ENCODE measurements around the gene IGF2BP2. TPM values are rescaled to one million over a fixed set of nuclear protein-coding genes. Genes with fewer than 3 reads are reported as not detected.

IGF2BP2 gene
- total and polyA plus RNA-seq, 2 of the 13 experiments (the other 11 are each of a cell fraction or from before 2014, with no cell fraction given) = 6.5 to 46.0 TPM

DNA sequence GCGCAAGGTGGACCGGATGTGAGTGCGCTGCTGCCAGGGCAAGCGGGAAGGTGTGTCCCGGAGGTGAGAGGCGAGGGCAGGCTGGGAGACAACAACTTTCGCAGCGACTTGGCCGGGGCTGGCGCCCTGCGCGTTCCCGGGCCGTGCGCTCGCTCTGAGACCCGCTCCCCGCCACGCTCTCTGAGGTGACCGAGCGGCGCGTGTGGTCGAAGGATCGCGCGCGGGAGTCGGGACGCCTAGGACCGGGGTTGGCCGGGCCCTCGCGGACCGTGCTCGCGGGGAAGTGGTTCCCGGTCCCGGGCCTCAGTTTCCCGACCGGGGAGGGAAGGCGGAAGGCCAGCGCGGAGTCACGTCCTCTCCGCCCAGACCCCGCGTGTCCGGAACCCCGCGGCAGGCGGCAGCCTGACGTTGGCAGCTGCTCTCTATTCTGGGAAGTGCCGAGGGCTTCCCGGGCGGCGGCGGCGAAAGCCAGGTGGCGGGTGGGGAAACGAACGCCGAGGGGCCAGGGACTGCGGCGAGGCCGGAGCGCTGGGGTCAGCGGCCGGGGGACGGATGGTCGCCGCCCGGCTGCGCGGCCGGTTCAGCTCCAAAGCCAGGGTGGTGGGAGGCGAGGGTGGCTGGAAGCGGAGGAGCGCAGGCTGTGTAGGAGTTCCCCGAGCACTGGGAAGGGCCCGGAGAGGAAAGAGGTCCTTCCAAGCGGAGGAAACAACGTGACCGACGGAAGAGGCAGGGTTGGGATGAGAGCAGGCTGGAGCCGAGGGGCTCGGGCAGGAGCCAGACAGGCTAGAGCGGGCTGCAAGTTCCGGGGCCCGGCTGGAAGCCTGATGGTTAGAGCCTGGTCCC is 1.0 kb upstream of the IGF2BP2 start (continued):
- TF ChIP-seq, protein P1, sequence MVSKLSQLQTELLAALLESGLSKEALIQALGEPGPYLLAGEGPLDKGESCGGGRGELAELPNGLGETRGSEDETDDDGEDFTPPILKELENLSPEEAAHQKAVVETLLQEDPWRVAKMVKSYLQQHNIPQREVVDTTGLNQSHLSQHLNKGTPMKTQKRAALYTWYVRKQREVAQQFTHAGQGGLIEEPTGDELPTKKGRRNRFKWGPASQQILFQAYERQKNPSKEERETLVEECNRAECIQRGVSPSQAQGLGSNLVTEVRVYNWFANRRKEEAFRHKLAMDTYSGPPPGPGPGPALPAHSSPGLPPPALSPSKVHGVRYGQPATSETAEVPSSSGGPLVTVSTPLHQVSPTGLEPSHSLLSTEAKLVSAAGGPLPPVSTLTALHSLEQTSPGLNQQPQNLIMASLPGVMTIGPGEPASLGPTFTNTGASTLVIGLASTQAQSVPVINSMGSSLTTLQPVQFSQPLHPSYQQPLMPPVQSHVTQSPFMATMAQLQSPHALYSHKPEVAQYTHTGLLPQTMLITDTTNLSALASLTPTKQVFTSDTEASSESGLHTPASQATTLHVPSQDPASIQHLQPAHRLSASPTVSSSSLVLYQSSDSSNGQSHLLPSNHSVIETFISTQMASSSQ (IDR thresholded peaks at IDR 0.05; ENCODE audit: low read depth) = no peak
- TF ChIP-seq, protein P1 (CRISPR knock-in tag; IDR thresholded peaks at IDR 0.05; ENCODE audit: borderline replicate concordance) = no peak
- TF ChIP-seq, protein P2, sequence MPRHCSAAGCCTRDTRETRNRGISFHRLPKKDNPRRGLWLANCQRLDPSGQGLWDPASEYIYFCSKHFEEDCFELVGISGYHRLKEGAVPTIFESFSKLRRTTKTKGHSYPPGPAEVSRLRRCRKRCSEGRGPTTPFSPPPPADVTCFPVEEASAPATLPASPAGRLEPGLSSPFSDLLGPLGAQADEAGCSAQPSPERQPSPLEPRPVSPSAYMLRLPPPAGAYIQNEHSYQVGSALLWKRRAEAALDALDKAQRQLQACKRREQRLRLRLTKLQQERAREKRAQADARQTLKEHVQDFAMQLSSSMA (CRISPR knock-in tag; IDR thresholded peaks at IDR 0.05) = 0 out of 2 replicates have a peak, but pooled peaks have one; percentile 73
- TF ChIP-seq ZNF143 (CRISPR knock-in tag; IDR thresholded peaks at IDR 0.05) (peak; percentile 48; the same call in 1 of the 2 replicates), PRPF4 (IDR thresholded peaks at IDR 0.05; ENCODE audit: low read depth, low read length, poor library complexity, severe bottlenecking) (no peak), EHMT2 (IDR thresholded peaks at IDR 0.05; ENCODE audit: borderline replicate concordance, low read depth, low read length) (no peak), ZNF124 (CRISPR knock-in tag; IDR thresholded peaks at IDR 0.05) (no peak), PHF21A (CRISPR knock-in tag; IDR thresholded peaks at IDR 0.05) (0 out of 2 replicates have a peak, but pooled peaks have one; percentile 36), TBX2 (CRISPR knock-in tag; IDR thresholded peaks at IDR 0.05; ENCODE audit: borderline replicate concordance) (peak; percentile 42), ATRX (CRISPR knock-in tag; IDR thresholded peaks at IDR 0.05; ENCODE audit: borderline replicate concordance) (no peak), KDM1A (CRISPR knock-in tag; IDR thresholded peaks at IDR 0.05) (no peak; the same call in 1 of the 2 replicates), ZC3H13 (CRISPR knock-in tag; IDR thresholded peaks at IDR 0.05) (peak; percentile 89; the same call in 1 of the 2 replicates), SP4 (CRISPR knock-in tag; IDR thresholded peaks at IDR 0.05) (0 out of 2 replicates have a peak, but pooled peaks have one; percentile 7), THAP11 (CRISPR knock-in tag; IDR thresholded peaks at IDR 0.05) (no peak), ZFAT (CRISPR knock-in tag; conservative IDR thresholded peaks at IDR 0.05) (no peak), KDM6A (CRISPR knock-in tag; IDR thresholded peaks at IDR 0.05; ENCODE audit: low read depth) (no peak)
- TF ChIP-seq, protein P3, sequence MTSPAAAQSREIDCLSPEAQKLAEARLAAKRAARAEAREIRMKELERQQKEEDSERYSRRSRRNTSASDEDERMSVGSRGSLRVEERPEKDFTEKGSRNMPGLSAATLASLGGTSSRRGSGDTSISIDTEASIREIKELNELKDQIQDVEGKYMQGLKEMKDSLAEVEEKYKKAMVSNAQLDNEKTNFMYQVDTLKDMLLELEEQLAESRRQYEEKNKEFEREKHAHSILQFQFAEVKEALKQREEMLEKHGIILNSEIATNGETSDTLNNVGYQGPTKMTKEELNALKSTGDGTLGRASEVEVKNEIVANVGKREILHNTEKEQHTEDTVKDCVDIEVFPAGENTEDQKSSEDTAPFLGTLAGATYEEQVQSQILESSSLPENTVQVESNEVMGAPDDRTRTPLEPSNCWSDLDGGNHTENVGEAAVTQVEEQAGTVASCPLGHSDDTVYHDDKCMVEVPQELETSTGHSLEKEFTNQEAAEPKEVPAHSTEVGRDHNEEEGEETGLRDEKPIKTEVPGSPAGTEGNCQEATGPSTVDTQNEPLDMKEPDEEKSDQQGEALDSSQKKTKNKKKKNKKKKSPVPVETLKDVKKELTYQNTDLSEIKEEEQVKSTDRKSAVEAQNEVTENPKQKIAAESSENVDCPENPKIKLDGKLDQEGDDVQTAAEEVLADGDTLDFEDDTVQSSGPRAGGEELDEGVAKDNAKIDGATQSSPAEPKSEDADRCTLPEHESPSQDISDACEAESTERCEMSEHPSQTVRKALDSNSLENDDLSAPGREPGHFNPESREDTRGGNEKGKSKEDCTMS (CRISPR knock-in tag; conservative IDR thresholded peaks at IDR 0.05) = no peak
- TF ChIP-seq, protein P4, sequence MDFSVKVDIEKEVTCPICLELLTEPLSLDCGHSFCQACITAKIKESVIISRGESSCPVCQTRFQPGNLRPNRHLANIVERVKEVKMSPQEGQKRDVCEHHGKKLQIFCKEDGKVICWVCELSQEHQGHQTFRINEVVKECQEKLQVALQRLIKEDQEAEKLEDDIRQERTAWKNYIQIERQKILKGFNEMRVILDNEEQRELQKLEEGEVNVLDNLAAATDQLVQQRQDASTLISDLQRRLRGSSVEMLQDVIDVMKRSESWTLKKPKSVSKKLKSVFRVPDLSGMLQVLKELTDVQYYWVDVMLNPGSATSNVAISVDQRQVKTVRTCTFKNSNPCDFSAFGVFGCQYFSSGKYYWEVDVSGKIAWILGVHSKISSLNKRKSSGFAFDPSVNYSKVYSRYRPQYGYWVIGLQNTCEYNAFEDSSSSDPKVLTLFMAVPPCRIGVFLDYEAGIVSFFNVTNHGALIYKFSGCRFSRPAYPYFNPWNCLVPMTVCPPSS (IDR thresholded peaks at IDR 0.05) = no peak
- TF ChIP-seq, protein P5, sequence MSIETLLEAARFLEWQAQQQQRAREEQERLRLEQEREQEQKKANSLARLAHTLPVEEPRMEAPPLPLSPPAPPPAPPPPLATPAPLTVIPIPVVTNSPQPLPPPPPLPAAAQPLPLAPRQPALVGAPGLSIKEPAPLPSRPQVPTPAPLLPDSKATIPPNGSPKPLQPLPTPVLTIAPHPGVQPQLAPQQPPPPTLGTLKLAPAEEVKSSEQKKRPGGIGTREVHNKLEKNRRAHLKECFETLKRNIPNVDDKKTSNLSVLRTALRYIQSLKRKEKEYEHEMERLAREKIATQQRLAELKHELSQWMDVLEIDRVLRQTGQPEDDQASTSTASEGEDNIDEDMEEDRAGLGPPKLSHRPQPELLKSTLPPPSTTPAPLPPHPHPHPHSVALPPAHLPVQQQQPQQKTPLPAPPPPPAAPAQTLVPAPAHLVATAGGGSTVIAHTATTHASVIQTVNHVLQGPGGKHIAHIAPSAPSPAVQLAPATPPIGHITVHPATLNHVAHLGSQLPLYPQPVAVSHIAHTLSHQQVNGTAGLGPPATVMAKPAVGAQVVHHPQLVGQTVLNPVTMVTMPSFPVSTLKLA (IDR thresholded peaks at IDR 0.05) = no peak
